ENCODE measurements around the gene NUDT14.

GRCh38 chr14:105226198-105226597 lies 45.1 kb upstream of the NUDT14 start:
- TF ChIP-seq CTCF (IDR thresholded peaks at IDR 0.05; ENCODE audit: low read depth, low read length), result no peak
- TF ChIP-seq EZH2phosphoT487 (IDR thresholded peaks at IDR 0.05; ENCODE audit: low read depth), result no peak

Measured in OCI-LY3 (cell line).